ENCODE results near the gene MRPL34. TPM values are rescaled to one million over a fixed set of nuclear protein-coding genes. Genes with fewer than 3 reads are reported as not detected.
A peak's percentile ranks its signal among the peaks of the same experiment; 100 is the strongest.

Gene MRPL34
- total and polyA plus RNA-seq, 4 donors, result 23.3 to 301 (median 140) TPM

DNA sequence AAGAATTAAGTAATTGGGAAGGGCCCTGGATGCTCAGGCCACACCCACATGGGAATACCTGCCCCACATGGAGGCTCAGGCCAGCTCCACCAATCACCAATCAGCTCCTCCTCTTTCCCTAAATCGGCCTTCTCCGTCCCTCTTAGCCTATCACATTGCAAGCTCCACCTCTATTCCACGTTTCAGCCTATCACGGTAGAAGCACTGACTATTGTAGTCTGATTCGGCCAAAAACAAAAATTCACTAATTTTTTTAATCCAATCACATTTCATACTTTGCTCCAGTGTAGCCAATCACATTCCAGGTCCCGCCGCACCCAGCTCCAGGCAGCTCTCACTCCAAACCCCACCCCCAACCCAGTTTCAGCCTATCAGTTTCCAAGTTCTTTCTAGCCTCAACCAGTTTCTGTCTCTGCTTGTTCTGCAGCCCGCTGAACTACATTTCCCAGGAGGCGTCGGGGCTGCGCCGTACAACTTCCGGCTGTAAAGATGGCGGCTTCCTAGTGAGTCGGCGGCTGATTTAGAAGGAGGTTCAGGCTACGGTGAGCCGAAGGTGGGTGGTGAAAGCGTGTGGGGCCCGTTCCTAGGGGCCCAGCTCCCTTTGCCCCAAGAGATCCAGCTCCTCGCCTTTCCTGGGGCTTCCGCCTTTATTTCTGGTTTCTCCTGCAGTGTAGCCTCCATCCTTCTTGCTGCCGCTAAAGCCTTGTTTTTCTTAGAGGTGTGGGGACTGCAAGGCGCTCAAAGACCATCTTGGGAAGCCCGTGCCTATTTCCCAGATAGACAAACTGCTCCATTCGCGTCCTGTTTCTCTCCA lies 38.5 kb upstream of the MRPL34 start, which contains the start of gene BABAM1:
Gene BABAM1, plus strand, starts transcription at position 469 of the 814 bp plus-strand sequence. CDS start 1,364 bp downstream, outside the sequence.
- peaks cover 0 to 12% (median 6%) of the 10 kb centered on the region in 4 donors for H3K36me3 ChIP-seq (ENCODE audit: control insufficient read depth in 4 of 4, insufficient read depth in 3 of 4, low read depth in 1 of 4, low read length in 3 of 4)
- H3K9ac ChIP-seq (ENCODE audit: low read depth in 1 of 2, low read length in 2 of 2), result peak within 1 kb of the TSS; percentile 66 to 95
- H3K4me1 ChIP-seq (ENCODE audit: control insufficient read depth in 4 of 4, insufficient read depth in 4 of 4, low read length in 3 of 4), result peaks cover 3 to 11% (median 10%) of the 10 kb centered on the region in 4 donors
- peak within 1 kb of the TSS in 1 of 2 donors; percentile 76 for H3K27ac ChIP-seq (ENCODE audit: low read depth in 1 of 2, low read length in 2 of 2)
- WGBS, result under 1% methylated on average over 27 of the region's 27 CpGs
- peak; percentile 93 for DNase-seq (ENCODE audit: low spot score)
- peak; percentile 50 for TF ChIP-seq REST (IDR thresholded peaks at IDR 0.05)
- TF ChIP-seq RAD21 (IDR thresholded peaks at IDR 0.05), result peak in 1 of 2 donors; percentile 5
- peak; percentile 51 for TF ChIP-seq MAX (IDR thresholded peaks at IDR 0.05)
- TF ChIP-seq NR2F2 (IDR thresholded peaks at IDR 0.05), result peak; percentile 39
- no peak for TF ChIP-seq FOXA1 (IDR thresholded peaks at IDR 0.05)
- TF ChIP-seq TAF1 (conservative IDR thresholded peaks at IDR 0.05), result no peak
- TF ChIP-seq, protein P1, sequence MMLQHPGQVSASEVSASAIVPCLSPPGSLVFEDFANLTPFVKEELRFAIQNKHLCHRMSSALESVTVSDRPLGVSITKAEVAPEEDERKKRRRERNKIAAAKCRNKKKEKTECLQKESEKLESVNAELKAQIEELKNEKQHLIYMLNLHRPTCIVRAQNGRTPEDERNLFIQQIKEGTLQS (IDR thresholded peaks at IDR 0.05), result peak; percentile 27
- TF ChIP-seq EGR1 (IDR thresholded peaks at IDR 0.05; ENCODE audit: low read depth in 2 of 2), result no peak
- TF ChIP-seq YY1 (IDR thresholded peaks at IDR 0.05), result peak; percentile 99
- TF ChIP-seq HNF4A (conservative IDR thresholded peaks at IDR 0.05), result peak; percentile 14 to 17
- TF ChIP-seq GABPA (IDR thresholded peaks at IDR 0.05 in 1 of 2, conservative IDR thresholded peaks at IDR 0.05 in 1 of 2), result peak; percentile 83 to 96
- peak; percentile 28 to 37 for TF ChIP-seq RXRA (IDR thresholded peaks at IDR 0.05)
- peak; percentile 100 for TF ChIP-seq SP1 (IDR thresholded peaks at IDR 0.05)
- H3K4me3 ChIP-seq (ENCODE audit: low read depth in 1 of 3, low read length in 3 of 3), result peak within 1 kb of the TSS; percentile 81 to 100 (median 94)
- no peaks in the 10 kb centered on the region for H3K27me3 ChIP-seq (ENCODE audit: control insufficient read depth in 4 of 4, insufficient read depth in 4 of 4, low read length in 3 of 4)
- H3K9me3 ChIP-seq (ENCODE audit: control insufficient read depth in 4 of 4, low read length in 3 of 4), result no peaks in the 10 kb centered on the region

GRCh38 chr19:17268754-17269153 lies 36.9 kb upstream of the MRPL34 start:
- Histone ChIP-seq H3K4me1 (ENCODE audit: control insufficient read depth in 4 of 4, insufficient read depth in 4 of 4, low read length in 3 of 4) (peaks cover 3 to 11% (median 10%) of the 10 kb centered on the region in 4 donors), H3K27ac (ENCODE audit: low read depth in 1 of 2, low read length in 2 of 2) (no peak overlapping the region), H3K4me3 (ENCODE audit: low read depth in 1 of 3, low read length in 3 of 3) (no peak overlapping the region), H3K9ac (ENCODE audit: low read depth in 1 of 2, low read length in 2 of 2) (no peak overlapping the region), H3K9me3 (ENCODE audit: control insufficient read depth in 4 of 4, low read length in 3 of 4) (no peaks in the 10 kb centered on the region), H3K36me3 (ENCODE audit: control insufficient read depth in 4 of 4, insufficient read depth in 3 of 4, low read depth in 1 of 4, low read length in 3 of 4) (peaks cover 2 to 17% (median 6%) of the 10 kb centered on the region in 4 donors), H3K27me3 (ENCODE audit: control insufficient read depth in 4 of 4, insufficient read depth in 4 of 4, low read length in 3 of 4) (no peaks in the 10 kb centered on the region)
- DNase-seq (ENCODE audit: low spot score), result no peak
- 96% methylated on average over 13 of the region's 13 CpGs for WGBS
- TF ChIP-seq, protein P1 (IDR thresholded peaks at IDR 0.05), result no peak
- TF ChIP-seq RAD21 (IDR thresholded peaks at IDR 0.05) (no peak), MAX (IDR thresholded peaks at IDR 0.05) (no peak), EGR1 (IDR thresholded peaks at IDR 0.05; ENCODE audit: low read depth in 2 of 2) (no peak), JUND (IDR thresholded peaks at IDR 0.05) (no peak), FOXA2 (IDR thresholded peaks at IDR 0.05) (no peak), CTCF (IDR thresholded peaks at IDR 0.05; ENCODE audit: low read depth, low read length, missing input control) (no peak), ZBTB33 (IDR thresholded peaks at IDR 0.05) (no peak), HNF4G (IDR thresholded peaks at IDR 0.05) (no peak), RXRA (IDR thresholded peaks at IDR 0.05) (no peak), REST (IDR thresholded peaks at IDR 0.05) (no peak), HNF4A (conservative IDR thresholded peaks at IDR 0.05) (no peak), TAF1 (conservative IDR thresholded peaks at IDR 0.05) (no peak)
